ENCODE measurements around the gene SYT13. TPM values are rescaled to one million over a fixed set of nuclear protein-coding genes. Genes with fewer than 3 reads are reported as not detected.

Gene SYT13
- total RNA-seq, 6 donors from 2014 or later, result 0.11 to 0.78 (median 0.30) TPM; not detected in 3

- ATAC-seq (ENCODE audit: low FRiP score in 2 of 2) (no peak), DNase-seq (no peak)
- Histone ChIP-seq H3K27me3 (no peaks in the 10 kb centered on the region), H3K9me3 (no peaks in the 10 kb centered on the region), H3K36me3 (peaks cover 0 to 18% (median 9%) of the 10 kb centered on the region in 4 donors), H3K27ac (no peak overlapping the region), H3K4me3 (no peak overlapping the region), H3K4me1 (no peaks in the 10 kb centered on the region)
- TF ChIP-seq EP300 (IDR thresholded peaks at IDR 0.05) (no peak), CTCF (IDR thresholded peaks at IDR 0.05) (no peak), POLR2AphosphoS5 (IDR thresholded peaks at IDR 0.05) (no peak), POLR2A (IDR thresholded peaks at IDR 0.05) (no peak)
- WGBS, 2 donors, result 77 to 84% methylated on average over 5 to 6 of the region's 6 CpGs
Measured at GRCh38 chr11:45193695-45194094, 92.4 kb downstream of the SYT13 start.

Other genes starting within 250 kb of the SYT13 start
- gene PRDM11, start 139.7 kb downstream of the SYT13 start, total RNA-seq, result 10 to 100 TPM; 12.7 to 21.1 (median 16.0) TPM

Data from upper lobe of left lung (tissue), 6 donors.